ENCODE data around the gene ST7L.

ST7L gene

GRCh38 chr1:112505878-112506277, 113.1 kb downstream of the ST7L start:
- no peak for TF ChIP-seq CTCF (IDR thresholded peaks at IDR 0.05; ENCODE audit: insufficient read depth, low read depth, low read length, missing control alignments)
- no peak for DNase-seq (ENCODE audit: low read depth)
- H3K4me3 ChIP-seq (ENCODE audit: low read depth, low read length): no peak overlapping the region

GRCh38 chr1:112505400-112505785, 113.5 kb downstream of the ST7L start:
- no peak for DNase-seq (ENCODE audit: low read depth)
- no peak for TF ChIP-seq CTCF (IDR thresholded peaks at IDR 0.05; ENCODE audit: insufficient read depth, low read depth, low read length, missing control alignments)
- no peak overlapping the region for H3K4me3 ChIP-seq (ENCODE audit: low read depth, low read length)

DNA sequence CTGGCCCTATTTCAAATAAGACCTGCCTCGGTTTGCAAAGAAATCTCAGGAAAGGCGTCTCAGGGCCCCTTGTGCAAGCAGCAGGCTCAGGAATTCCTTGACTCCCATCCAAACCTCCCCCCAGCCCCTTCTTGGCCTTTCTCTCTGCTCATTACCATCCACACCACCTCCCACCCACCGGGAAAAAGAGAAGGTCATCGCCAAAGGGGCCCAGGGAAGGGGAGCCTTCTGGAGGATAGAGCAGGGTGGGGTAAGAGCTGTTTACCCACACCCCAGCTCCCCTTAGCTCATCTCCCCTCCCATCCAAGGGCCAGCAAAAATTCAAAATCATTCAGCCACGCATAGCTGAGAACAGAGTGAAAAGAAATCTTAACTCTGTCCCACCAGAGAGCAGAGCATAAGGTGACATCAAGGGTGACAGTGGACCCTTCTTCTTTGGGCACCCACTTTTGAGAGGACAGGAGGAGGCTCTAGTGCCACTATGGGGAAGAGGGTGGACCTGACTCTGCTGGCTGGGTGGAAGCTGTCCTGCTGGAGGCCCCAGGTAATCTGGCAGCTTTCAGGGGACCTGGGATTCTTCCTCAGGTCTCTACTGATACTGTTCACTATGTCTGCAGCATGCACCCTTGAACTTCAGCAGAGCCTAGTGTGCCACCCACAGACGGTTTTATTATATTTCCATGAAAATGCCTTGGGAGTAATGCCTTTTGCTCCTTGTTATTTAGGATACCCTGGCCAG, 114.1 kb downstream of the ST7L start:
- DNase-seq (ENCODE audit: low read depth): no peak
- no peak overlapping the region for H3K4me3 ChIP-seq (ENCODE audit: low read depth, low read length)
- no peak for TF ChIP-seq CTCF (IDR thresholded peaks at IDR 0.05; ENCODE audit: insufficient read depth, low read depth, low read length, missing control alignments)

DNA sequence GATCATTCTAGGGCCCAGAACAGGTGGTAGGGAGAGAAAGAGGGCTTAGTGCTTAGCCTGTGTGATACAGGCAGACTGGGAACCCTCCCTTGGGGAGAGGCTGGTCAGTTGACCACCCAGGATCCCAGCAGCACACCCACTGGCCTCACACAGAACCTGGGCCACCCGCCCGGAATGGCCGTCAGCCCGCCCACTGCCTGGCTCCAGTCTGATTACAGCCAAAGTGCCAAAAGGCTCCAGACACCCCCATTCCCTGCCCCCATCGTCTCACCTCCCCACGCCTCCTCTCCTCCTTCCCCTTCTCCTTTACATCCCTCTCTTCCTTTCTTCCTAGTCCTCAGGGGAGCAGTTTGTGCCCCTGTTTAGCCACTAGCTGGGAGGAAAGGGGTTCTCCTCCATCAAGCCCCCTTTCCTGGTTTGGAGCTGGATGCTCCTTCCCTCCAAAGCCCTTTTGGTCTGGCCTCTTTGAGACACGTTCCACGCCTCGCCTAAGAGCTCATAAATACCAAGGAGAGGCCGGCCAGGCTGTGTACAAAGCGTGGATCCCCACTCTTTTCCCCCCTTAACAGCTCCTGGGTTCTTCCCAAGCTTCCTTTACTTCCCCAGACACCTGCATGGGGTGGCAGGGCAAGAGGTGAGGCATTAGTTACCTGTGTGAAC, 114.8 kb downstream of the ST7L start:
- DNase-seq (ENCODE audit: low read depth): no peak
- TF ChIP-seq CTCF (IDR thresholded peaks at IDR 0.05; ENCODE audit: insufficient read depth, low read depth, low read length, missing control alignments): no peak

DNA sequence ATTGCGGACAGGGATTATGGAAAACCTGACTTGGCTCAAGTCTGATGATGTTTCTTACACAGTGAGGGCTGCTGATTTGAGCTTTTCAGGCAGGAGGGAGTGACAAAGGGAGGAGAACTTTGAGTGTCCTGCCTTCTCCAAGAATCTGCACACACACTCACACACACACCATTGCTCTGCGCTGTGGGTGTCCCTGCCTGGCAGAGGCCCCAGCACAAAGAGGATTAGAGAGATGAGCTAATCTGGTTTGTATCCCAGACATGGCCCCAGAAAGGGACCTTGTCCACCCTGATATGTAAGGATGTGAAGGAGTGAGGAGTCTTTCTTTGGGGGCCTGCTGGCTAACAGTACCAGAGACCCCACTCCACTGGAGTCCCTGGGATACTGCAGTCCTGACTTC, 116.1 kb downstream of the ST7L start:
- TF ChIP-seq CTCF (IDR thresholded peaks at IDR 0.05; ENCODE audit: insufficient read depth, low read depth, low read length, missing control alignments): no peak
- no peak overlapping the region for H3K4me3 ChIP-seq (ENCODE audit: low read depth, low read length)
- no peak for DNase-seq (ENCODE audit: low read depth)

More for the DNA sequence above, 114.8 kb downstream of the ST7L start:
- no peak overlapping the region for H3K4me3 ChIP-seq (ENCODE audit: low read depth, low read length)

DNA sequence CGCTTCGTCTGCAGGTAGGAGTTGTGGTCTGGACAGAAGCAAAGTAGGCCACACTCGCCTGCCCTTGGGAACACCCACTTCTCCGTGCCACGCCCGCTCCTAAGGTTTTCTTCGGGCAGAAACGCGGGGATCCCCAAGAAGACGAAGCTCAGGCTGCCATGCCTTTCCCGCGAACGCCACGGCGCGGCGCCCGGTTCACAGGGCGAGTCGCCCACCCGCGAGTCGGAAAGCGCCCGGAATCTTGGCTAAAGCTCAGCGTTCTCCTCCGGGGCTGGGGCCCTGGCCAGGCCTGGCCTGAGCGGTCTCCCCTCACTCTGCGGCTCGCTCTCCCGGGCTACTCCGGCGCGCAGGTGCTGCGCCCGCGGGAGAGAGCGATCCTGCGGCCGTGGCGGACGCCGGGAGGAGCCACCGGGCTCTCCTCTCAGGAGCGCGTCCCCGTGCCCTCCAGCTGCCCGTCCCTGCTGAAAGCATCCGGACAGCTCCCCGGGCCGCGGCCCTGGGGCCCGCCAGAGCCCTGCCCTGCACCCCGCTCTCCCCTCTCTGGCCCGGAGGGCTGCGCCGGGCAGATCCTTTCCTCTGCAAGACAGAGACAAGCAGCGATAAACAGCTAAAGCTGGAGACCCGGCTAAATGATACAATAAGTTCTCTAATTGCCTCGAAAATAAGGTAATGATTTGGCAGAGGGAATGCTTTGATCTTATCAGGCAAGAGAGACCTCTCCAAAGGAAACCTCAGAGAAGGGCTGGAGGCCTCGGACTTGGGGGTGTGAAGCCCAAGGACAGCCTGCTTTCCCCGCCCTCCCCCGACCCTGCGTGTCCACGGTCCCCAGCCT, 116.9 kb downstream of the ST7L start:
- peak overlapping the region; percentile 25; the same call in 1 of the 2 replicates for H3K4me3 ChIP-seq (ENCODE audit: low read depth, low read length)
- peak; percentile 56 for DNase-seq (ENCODE audit: low read depth)
- peak; percentile 70 for TF ChIP-seq CTCF (IDR thresholded peaks at IDR 0.05; ENCODE audit: insufficient read depth, low read depth, low read length, missing control alignments)

Measured in GM12865 (cell line).